HepG2 (cell line): ENCODE data around the gene WDR59. TPM values are rescaled to one million over a fixed set of nuclear protein-coding genes. Genes with fewer than 3 reads are reported as not detected.

Experiments used
- AGO1 ChIP-seq: fragments of 200-400 bp; formaldehyde crosslinking; IDR thresholded peaks from 2 replicates; pipeline ENCODE4 v1.6.1; 2017; ENCODE audit warnings: mild to moderate bottlenecking, low read depth, low read length, moderate library complexity; ENCODE audit not compliant: poor library complexity, severe bottlenecking
- AGO2 ChIP-seq: fragments of 200-400 bp; formaldehyde crosslinking; optimal IDR thresholded peaks from 2 replicates; pipeline ENCODE3; 2017; ENCODE audit warnings: mild to moderate bottlenecking, low read depth, low read length, moderate library complexity
- CHD2 ChIP-seq: IDR thresholded peaks from 2 replicates; pipeline ENCODE4 v1.6.1; 2011; ENCODE audit warnings: low read depth, low read length, improper control_type of control experiment
- KAT2B ChIP-seq: fragments of 150-350 bp; IDR thresholded peaks from 2 replicates; pipeline ENCODE4 v1.6.1; 2014; ENCODE audit warnings: low read depth, low read length, borderline replicate concordance
- KDM1A ChIP-seq: IDR thresholded peaks from 2 replicates; pipeline ENCODE4 v1.6.1; 2016; ENCODE audit warnings: missing compliant biosample characterization
- MXD4 ChIP-seq: IDR thresholded peaks from 2 replicates; pipeline ENCODE4 v1.6.1; 2016; ENCODE audit warnings: mild to moderate bottlenecking, missing biosample characterization, missing genetic modification reagents
- MYPOP ChIP-seq: sonication (generic); formaldehyde crosslinking; IDR thresholded peaks from 2 replicates; pipeline ENCODE4 v1.8.1; 2023; ENCODE audit warnings: mild to moderate bottlenecking, moderate library complexity, missing genetic modification reagents
- NR2F6 ChIP-seq, 2 experiments: IDR thresholded peaks; 2 replicates each; pipeline ENCODE4 v1.6.1; 2016; ENCODE audit warnings: antibody characterized with exemption in 1 of 2, mild to moderate bottlenecking in 1 of 2
- PRPF4 ChIP-seq: fragments of 200-400 bp; formaldehyde crosslinking; IDR thresholded peaks from 2 replicates; pipeline ENCODE4 v1.6.1; 2016; ENCODE audit warnings: low read length, low read depth; ENCODE audit not compliant: poor library complexity, severe bottlenecking
- RBM22 ChIP-seq: fragments of 200-400 bp; formaldehyde crosslinking; optimal IDR thresholded peaks from 2 replicates; pipeline ENCODE3; 2017; ENCODE audit warnings: mild to moderate bottlenecking, low read length, moderate library complexity
- RELA ChIP-seq: sonication (generic); formaldehyde crosslinking; IDR thresholded peaks from 2 replicates; pipeline ENCODE4 v1.4.0; 2020; ENCODE audit warnings: missing genetic modification reagents
- SP4 ChIP-seq: sonication (generic); formaldehyde crosslinking; IDR thresholded peaks from 2 replicates; pipeline ENCODE4 v1.8.1; 2023; ENCODE audit warnings: mild to moderate bottlenecking, missing genetic modification reagents
- THRA ChIP-seq: sonication (generic); formaldehyde crosslinking; IDR thresholded peaks from 2 replicates; pipeline ENCODE4 v1.4.0; 2020; ENCODE audit warnings: missing genetic modification reagents, borderline replicate concordance
- UBTF ChIP-seq: sonication (generic); formaldehyde crosslinking; IDR thresholded peaks from 2 replicates; pipeline ENCODE4 v1.4.0; 2020; ENCODE audit warnings: mild to moderate bottlenecking, missing genetic modification reagents
- ZBED4 ChIP-seq: sonication (generic); formaldehyde crosslinking; IDR thresholded peaks from 2 replicates; pipeline ENCODE4 v1.4.0; 2020; ENCODE audit warnings: missing genetic modification reagents, borderline replicate concordance
- ZC3H13 ChIP-seq: sonication (generic); formaldehyde crosslinking; IDR thresholded peaks from 2 replicates; pipeline ENCODE4 v1.8.1; 2023; ENCODE audit warnings: mild to moderate bottlenecking, missing genetic modification reagents, moderate library complexity
- ZNF143 ChIP-seq: sonication (generic); formaldehyde crosslinking; IDR thresholded peaks from 2 replicates; pipeline ENCODE4 v1.4.0; 2020; ENCODE audit warnings: missing genetic modification reagents
- ZNF3 ChIP-seq: IDR thresholded peaks from 2 replicates; pipeline ENCODE4 v1.7.0; 2017; ENCODE audit warnings: inconsistent platforms
- ZNF619 ChIP-seq: sonication (generic); formaldehyde crosslinking; IDR thresholded peaks from 2 replicates; pipeline ENCODE4 v1.4.0; 2020; ENCODE audit warnings: mild to moderate bottlenecking, missing genetic modification reagents
- ZNF660 ChIP-seq: sonication (generic); formaldehyde crosslinking; IDR thresholded peaks from 2 replicates; pipeline ENCODE4 v1.5.1; 2020; ENCODE audit warnings: mild to moderate bottlenecking, low read depth, missing genetic modification reagents, borderline replicate concordance
- ZNF670 ChIP-seq: sonication (generic); formaldehyde crosslinking; IDR thresholded peaks from 2 replicates; pipeline ENCODE4 v1.8.0; 2022; ENCODE audit warnings: mild to moderate bottlenecking, missing genetic modification reagents, borderline replicate concordance
- ZNF839 ChIP-seq: sonication (generic); formaldehyde crosslinking; IDR thresholded peaks from 2 replicates; pipeline ENCODE4 v1.4.0; 2020; ENCODE audit warnings: missing genetic modification reagents, mild to moderate bottlenecking, borderline replicate concordance
- ZNF883 ChIP-seq: sonication (generic); formaldehyde crosslinking; IDR thresholded peaks from 2 replicates; pipeline ENCODE4 v1.5.1; 2020; ENCODE audit warnings: mild to moderate bottlenecking, missing genetic modification reagents; ENCODE audit errors: not compliant biosample characterization
- polyA plus RNA-seq, 8 experiments: library from polyadenylated mRNA; depleted of rRNA in 3 of 8; stranded (reverse) in 7 of 8; unstranded in 1 of 8; fragments of >200 nt; fragmentation: Illumina TruSeq in 4 of 8; extraction: Trizol in 4 of 8; gene quantifications; 2 replicates each; pipeline versions ENCODE4 v1.2.1 to v1.2.3, GENCODE V29; 2011 to 2016; ENCODE audit warnings: low read depth in 4 of 8, missing spikeins in 1 of 8, mixed read lengths in 1 of 8; ENCODE audit not compliant: insufficient read depth in 1 of 8
- total RNA-seq, 5 experiments: library from RNA; depleted of rRNA; stranded (reverse); fragments of >200 nt; fragmentation: Illumina TruSeq; extraction: Trizol; gene quantifications; 2 replicates each; pipeline ENCODE4 v1.2.3, GENCODE V29; 2016; ENCODE audit warnings: low read depth in 1 of 5

The WDR59 gene
- total and polyA plus RNA-seq, 2 of the 13 experiments (the other 11 are each of a cell fraction or from before 2014, with no cell fraction given) = 65.2 to 306 TPM

GRCh38 chr16:74997042-74997491 is 12.1 kb upstream of the WDR59 start (continued):
- TF ChIP-seq RBM22 (no peak), ZNF143 (no peak), AGO2 (no peak), ZC3H13 (CRISPR knock-in tag) (no peak), CHD2 (no peak), ZNF619 (CRISPR knock-in tag) (no peak), AGO1 (no peak), MYPOP (CRISPR knock-in tag) (no peak), ZNF839 (no peak), KAT2B (no peak), RELA (CRISPR knock-in tag) (no peak), ZNF660 (CRISPR knock-in tag) (no peak), MXD4 (no peak), KDM1A (CRISPR knock-in tag) (no peak), ZNF883 (CRISPR knock-in tag) (no peak), ZNF670 (CRISPR knock-in tag) (no peak), THRA (CRISPR knock-in tag) (peak; percentile 53; the same call in 1 of the 2 replicates), SP4 (CRISPR knock-in tag) (no peak), ZBED4 (CRISPR knock-in tag) (no peak; the same call in 1 of the 2 replicates), PRPF4 (no peak), ZNF3 (no peak), UBTF (0 out of 2 replicates have a peak, but pooled peaks have one; percentile 2), NR2F6 (IDR thresholded peaks at IDR 0.05) (peak; percentile 10; the same call in 1 of the 2 replicates), NR2F6 (CRISPR knock-in tag; IDR thresholded peaks at IDR 0.05) (peak; percentile 72)
